HG03378 (cell line): Measurements from ENCODE around the gene DGKB.

ENCODE experiments used
- ATAC-seq: cut with Tn5 transposase; IDR thresholded peaks from one replicate; pipeline ENCODE4 v1.9.1; 2021; ENCODE audit warnings: mild to moderate bottlenecking, moderate library complexity; ENCODE audit not compliant: unreplicated experiment

The DGKB gene

DNA sequence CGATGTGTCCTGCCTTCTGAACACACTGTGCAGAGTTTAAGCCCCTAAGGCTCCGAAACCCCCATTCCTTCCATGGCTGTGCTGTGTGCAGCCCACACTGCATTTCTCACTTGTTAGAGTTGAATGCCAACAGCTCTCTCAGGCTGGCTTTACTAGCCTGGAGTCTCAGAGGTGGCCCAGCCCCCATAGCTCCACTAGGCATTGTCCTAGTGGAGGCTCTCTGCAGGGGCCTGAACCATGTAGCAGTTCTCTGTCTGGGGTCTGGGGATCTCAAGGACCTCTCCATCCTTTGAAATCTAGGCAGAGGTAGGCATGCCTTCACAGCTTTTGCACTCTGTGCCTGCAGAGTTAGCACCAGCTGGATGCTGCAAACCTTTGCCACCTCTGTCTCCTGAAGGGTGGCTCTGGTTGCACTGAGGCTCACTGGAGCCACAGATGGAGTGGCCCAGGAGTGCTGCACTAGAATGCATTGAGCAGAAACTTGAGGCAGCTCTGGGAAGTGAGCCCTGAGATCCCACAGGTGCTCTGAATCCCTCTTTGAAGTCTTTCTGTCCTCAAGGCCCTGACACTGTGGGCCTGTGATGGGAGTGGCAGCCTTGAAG is 301.7 kb downstream of the DGKB start:
- no peak for ATAC-seq

- ATAC-seq, result no peak
Observed at GRCh38 chr7:14598978-14599377, 303.6 kb downstream of the DGKB start.

DNA sequence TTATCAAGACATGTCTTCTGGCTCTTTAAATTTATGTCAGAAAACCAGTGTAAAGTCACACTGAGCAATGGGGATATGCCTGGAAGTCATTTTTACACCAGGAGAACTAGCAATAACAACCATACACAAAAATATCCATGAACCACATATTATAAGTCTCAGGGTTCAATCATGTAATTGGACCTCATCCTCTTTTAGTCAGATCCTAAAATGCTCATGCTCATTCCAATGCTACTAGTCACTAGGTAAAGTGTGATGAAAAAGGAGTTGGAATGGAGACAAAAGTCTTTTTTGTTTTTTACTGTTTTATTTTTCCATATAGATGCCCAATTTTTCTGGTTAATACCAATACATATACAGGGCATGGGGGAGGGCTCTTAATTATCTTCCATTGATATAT is 306.1 kb downstream of the DGKB start:
- ATAC-seq, result no peak

DNA sequence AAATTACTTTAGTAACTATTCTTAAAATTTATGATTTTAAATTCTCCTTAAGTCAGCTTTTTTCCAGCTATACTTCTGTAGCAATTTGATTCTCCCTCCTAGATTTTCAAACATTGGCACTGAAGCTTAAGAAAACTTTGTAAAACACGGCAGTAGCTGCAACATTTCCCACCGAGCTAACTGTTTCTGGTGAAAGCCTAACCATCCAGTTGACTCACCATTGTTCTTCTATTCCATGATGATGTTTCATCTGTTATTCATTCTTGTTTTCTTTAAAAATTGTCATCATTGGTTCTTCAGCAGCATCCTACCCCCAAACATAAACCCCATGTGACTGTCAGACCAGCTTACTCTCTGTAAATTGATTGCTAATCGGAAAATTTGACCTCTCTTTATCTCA is 312.3 kb downstream of the DGKB start:
- no peak for ATAC-seq

GRCh38 chr7:14585232-14585631 is 317.3 kb downstream of the DGKB start:
- no peak for ATAC-seq

- ATAC-seq, result no peak
Observed at GRCh38 chr7:14583518-14583917, 319.0 kb downstream of the DGKB start.

DNA sequence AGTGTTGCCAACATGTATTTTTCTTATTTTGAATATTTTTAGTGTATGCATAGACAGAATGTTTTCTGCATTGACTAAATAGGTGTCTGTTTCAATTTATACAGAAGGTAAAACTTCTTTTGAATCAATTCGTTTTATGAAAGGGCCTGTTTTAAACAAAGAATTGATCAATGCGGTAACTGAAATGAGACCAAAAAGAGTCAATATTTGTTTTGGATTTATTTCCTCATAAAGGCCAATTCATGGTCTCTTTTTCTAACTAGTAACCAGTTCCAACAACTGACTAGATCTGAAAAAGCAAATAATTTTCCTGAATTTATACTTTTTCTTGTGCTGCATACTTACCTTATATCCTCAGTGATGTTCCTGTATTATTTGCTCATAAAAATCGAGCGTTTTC is 320.5 kb downstream of the DGKB start:
- ATAC-seq, result no peak

GRCh38 chr7:14579971-14580370 is 322.6 kb downstream of the DGKB start:
- ATAC-seq, result no peak

GRCh38 chr7:14576578-14576977 is 326.0 kb downstream of the DGKB start:
- ATAC-seq, result no peak

GRCh38 chr7:14570750-14571607 is 331.6 kb downstream of the DGKB start:
- ATAC-seq, result no peak

DNA sequence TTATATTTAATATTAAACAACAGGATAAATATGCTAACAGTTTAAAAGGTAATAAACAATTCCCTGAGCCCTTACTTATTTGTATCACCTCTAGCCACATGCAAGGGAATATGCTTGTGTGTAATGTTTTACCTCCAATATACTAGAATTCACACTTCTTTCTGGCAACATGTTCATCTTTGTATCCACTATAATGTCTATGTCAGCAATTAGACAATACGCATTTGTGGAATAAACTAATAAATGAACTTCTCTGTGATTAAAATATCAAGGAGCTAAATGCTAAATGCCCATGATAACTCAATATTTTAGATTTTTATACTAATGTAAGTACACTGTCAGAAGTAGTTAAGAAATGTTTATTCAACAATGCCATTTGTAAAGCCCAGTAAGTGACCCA is 350.5 kb downstream of the DGKB start:
- no peak for ATAC-seq

GRCh38 chr7:14551310-14551709 is 351.2 kb downstream of the DGKB start:
- ATAC-seq, result no peak

DNA sequence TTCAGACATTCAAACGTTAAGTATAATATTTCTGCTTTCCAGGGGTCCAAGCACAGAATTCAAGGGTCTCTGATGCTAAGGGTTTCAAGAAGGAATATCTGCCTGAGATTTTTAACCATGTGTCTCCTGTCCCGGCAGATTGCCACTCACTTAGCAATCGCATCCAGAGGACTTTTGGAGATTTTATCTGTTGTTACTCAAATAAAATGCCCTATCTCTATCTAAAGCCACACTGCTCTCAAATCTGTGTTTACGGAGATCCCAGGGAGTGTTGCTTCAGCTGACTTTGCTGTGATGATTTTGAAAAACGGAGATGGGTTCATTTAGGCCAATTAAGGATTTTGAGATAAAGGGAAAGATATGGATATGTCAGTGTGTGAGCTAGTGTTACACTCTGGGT is 359.9 kb downstream of the DGKB start:
- ATAC-seq, result no peak

- no peak for ATAC-seq
Observed at GRCh38 chr7:14521183-14521582, 381.4 kb downstream of the DGKB start.

DNA sequence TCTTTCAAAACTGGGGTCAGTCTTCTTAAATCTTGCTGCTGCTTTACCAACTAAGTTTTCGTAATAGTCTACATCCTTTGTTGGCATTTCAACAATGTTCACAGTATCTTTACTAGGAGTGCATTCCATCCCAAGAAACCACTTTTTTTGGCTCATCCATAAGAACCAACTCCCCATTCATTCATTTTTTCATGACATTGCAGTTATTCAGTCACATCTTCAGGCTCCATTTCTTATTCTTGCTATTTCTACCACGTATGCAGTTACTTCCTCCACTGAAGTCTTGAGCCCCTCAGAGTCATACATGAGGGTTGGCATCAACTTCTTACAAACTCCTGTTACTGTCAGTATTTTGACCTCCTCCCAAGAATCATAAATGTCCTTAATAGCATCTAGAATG is 392.3 kb downstream of the DGKB start:
- ATAC-seq, result no peak

DNA sequence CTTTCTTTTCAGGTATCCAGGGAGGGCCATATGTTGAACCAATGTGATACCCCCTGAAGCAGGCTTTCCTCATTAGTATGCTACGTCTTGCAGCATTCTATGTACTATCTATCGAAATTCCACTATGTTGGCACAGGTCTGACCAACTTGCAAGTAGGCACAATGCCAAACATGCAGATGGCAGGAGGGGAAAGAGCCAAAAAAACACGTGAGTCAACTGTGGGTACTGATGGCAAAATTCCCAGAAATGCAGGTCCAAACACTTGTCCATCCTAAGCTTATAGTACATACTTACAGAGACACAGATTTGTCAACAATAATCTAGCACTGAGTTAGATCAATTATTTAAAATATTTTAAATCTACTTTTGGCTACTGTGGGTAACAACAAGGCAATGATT is 394.9 kb downstream of the DGKB start:
- no peak for ATAC-seq

- no peak for ATAC-seq
Observed at GRCh38 chr7:14505906-14506305, 396.6 kb downstream of the DGKB start.

DNA sequence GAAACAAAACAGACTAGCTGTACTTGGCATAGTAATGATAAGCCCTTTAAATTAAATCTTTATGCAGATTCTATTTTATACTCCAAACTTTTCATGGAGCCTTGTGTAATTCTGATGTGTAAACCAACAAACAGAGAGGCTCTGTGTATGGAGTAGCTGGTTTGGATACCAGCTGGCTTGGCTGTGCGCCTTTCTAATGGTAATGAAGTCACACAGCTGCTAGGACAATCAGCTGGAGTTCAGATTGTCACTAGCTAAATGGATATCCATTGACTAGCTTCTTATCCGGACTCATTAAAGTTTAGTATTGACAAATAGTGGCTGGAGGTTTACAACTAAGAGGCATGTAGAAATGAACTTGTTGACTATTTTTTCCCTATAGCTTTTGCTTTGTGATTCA is 398.4 kb downstream of the DGKB start:
- ATAC-seq, result no peak

DNA sequence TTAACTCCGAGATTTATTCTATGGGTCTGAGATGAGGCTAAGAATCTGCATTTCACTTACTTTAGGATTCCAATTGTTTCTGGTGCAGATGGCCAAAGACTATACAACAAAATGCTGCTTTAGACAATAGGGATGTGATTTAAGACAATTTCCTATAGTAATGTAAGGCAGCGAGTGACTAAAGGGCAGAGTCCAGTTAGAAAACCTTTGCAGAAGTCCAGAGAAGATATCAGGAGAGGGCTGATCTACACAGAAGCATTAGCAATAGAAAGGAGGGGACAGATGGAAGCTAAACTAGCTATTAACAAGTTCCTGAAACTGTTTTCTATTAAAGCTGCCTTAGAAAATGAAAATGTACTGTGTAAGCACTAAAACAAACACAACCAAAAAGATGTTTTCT is 398.9 kb downstream of the DGKB start:
- no peak for ATAC-seq

DNA sequence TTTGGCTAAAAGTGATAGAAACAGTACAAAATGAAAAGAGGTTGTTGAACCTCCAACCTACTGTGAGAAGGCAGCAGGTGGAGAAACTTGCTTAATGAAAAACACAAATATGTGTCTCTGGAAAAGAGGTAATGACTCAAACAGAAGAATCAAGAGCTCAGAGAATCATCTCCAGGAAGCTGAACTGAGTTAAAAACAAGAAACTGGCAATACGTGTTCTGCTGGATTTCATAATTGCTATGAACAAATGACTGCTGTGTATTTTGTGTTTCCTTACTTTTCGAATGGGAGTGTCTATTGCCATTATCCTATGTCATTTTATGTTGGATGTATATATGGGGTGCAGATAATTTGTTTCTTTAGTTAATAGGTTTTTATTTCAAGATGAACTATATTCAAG is 401.1 kb downstream of the DGKB start:
- ATAC-seq, result no peak

DNA sequence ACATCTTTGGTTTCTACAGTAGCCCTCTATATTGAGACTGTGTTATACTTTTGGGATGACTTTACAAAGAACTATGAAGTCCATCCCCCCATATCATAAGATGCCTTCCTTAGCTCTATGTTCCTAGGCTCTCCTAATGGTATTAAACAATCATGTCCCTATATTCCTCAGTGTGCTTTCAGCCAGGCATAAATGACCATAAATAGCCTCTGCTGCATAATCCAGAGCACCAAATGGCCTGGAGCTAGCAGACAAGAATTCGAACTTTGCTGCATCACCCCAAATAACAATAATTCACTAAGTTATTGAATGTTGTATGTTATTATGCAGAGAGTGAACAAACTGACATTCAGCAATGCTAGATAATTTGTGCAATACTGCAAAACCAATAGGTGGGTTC is 405.2 kb downstream of the DGKB start:
- no peak for ATAC-seq

- ATAC-seq, result no peak
Observed at GRCh38 chr7:14495633-14496032, 406.9 kb downstream of the DGKB start.
